WTC11 (cell line): ENCODE results near the gene ALLC.

Experiments used
- ELF4 ChIP-seq: sonication (generic); formaldehyde crosslinking; IDR thresholded peaks from 2 replicates; pipeline ENCODE4 v1.8.1; 2022; ENCODE audit warnings: low read depth, mild to moderate bottlenecking, moderate library complexity, missing genetic modification reagents
- HMGA2 ChIP-seq: fragments of 250-450 bp; sonication (Bioruptor Pico); IDR thresholded peaks from 2 replicates; pipeline ENCODE4 v1.4.0; 2021; ENCODE audit warnings: mild to moderate bottlenecking, moderate library complexity
- JUN ChIP-seq: sonication (generic); formaldehyde crosslinking; IDR thresholded peaks from 2 replicates; pipeline ENCODE4 v1.8.0; 2023; ENCODE audit warnings: mild to moderate bottlenecking, missing genetic modification reagents
- NR2C2 ChIP-seq: sonication (generic); formaldehyde crosslinking; IDR thresholded peaks from 2 replicates; pipeline ENCODE4 v1.8.0; 2022; ENCODE audit warnings: mild to moderate bottlenecking, missing genetic modification reagents
- SP1 ChIP-seq: sonication (generic); formaldehyde crosslinking; conservative IDR thresholded peaks from 2 replicates; pipeline ENCODE4 v1.8.1; 2022; ENCODE audit warnings: missing genetic modification reagents
- TCF7 ChIP-seq: sonication (generic); formaldehyde crosslinking; IDR thresholded peaks from 2 replicates; pipeline ENCODE4 v1.8.0; 2022; ENCODE audit warnings: mild to moderate bottlenecking, low read depth, missing genetic modification reagents, moderate library complexity
- TF ChIP-seq, protein P1 (sequence below): fragments of 200-600 bp; IDR thresholded peaks from 2 replicates; pipeline ENCODE4 v1.8.0; 2022; ENCODE audit warnings: antibody characterized with exemption
- TF ChIP-seq, protein P2 (sequence below): sonication (generic); formaldehyde crosslinking; IDR thresholded peaks from 2 replicates; pipeline ENCODE4 v1.8.1; 2023; ENCODE audit warnings: mild to moderate bottlenecking, missing genetic modification reagents, moderate library complexity
- TF ChIP-seq, protein P3 (sequence below): sonication (generic); formaldehyde crosslinking; IDR thresholded peaks from 2 replicates; pipeline ENCODE4 v1.8.1; 2022; ENCODE audit warnings: low read depth, missing genetic modification reagents, borderline replicate concordance
- TF ChIP-seq, protein P4 (sequence below): fragments of 250-450 bp; sonication (Bioruptor Pico); IDR thresholded peaks from 2 replicates; pipeline ENCODE4 v1.8.0; 2021; ENCODE audit warnings: mild to moderate bottlenecking

DNA sequence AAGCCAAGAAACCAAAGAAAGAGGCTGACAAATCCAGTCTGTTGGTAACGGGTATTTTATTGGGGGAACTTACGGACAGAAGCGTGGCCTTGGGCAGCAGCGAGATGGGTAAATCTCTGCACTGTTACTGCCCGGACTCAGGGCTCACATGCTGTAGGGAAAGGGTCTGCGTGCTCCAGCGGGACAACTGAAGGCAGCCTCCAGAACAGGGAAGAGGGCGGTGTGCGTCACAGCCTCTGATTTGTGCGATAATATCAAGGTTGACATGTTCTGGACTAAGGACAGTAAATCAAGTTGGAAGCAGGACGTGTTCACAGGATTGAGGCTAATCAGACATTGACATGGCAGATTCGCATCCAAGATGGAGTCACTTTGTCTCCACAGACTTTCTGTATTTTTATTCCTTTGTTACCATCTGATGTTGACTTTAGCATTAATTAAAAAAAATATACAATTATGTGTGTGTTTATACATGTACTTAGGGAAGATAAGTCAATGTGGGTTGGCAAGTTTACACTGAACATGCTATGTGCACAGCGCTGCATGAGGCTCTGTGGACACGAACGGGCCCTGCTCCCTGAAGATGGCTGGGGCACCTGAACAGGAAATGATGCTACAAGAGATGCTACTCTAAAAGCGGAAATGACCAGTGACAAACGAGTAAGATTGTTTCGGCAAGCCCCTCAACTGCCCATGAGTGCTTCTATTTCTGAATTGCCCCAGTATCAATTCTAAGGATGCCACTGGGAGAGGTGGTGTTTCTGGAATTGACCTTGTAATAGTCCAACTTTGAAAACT lies 22.7 kb downstream of the ALLC start:
- TF ChIP-seq, protein P1, sequence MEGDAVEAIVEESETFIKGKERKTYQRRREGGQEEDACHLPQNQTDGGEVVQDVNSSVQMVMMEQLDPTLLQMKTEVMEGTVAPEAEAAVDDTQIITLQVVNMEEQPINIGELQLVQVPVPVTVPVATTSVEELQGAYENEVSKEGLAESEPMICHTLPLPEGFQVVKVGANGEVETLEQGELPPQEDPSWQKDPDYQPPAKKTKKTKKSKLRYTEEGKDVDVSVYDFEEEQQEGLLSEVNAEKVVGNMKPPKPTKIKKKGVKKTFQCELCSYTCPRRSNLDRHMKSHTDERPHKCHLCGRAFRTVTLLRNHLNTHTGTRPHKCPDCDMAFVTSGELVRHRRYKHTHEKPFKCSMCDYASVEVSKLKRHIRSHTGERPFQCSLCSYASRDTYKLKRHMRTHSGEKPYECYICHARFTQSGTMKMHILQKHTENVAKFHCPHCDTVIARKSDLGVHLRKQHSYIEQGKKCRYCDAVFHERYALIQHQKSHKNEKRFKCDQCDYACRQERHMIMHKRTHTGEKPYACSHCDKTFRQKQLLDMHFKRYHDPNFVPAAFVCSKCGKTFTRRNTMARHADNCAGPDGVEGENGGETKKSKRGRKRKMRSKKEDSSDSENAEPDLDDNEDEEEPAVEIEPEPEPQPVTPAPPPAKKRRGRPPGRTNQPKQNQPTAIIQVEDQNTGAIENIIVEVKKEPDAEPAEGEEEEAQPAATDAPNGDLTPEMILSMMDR = no peak
- TF ChIP-seq, protein P2, sequence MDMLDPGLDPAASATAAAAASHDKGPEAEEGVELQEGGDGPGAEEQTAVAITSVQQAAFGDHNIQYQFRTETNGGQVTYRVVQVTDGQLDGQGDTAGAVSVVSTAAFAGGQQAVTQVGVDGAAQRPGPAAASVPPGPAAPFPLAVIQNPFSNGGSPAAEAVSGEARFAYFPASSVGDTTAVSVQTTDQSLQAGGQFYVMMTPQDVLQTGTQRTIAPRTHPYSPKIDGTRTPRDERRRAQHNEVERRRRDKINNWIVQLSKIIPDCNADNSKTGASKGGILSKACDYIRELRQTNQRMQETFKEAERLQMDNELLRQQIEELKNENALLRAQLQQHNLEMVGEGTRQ (CRISPR knock-in tag) = no peak
- TF ChIP-seq, protein P3, sequence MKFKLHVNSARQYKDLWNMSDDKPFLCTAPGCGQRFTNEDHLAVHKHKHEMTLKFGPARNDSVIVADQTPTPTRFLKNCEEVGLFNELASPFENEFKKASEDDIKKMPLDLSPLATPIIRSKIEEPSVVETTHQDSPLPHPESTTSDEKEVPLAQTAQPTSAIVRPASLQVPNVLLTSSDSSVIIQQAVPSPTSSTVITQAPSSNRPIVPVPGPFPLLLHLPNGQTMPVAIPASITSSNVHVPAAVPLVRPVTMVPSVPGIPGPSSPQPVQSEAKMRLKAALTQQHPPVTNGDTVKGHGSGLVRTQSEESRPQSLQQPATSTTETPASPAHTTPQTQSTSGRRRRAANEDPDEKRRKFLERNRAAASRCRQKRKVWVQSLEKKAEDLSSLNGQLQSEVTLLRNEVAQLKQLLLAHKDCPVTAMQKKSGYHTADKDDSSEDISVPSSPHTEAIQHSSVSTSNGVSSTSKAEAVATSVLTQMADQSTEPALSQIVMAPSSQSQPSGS (CRISPR knock-in tag) = no peak
- TF ChIP-seq SP1 (CRISPR knock-in tag) (no peak), TCF7 (CRISPR knock-in tag) (no peak), HMGA2 (CRISPR knock-in tag) (no peak), JUN (CRISPR knock-in tag) (no peak), ELF4 (CRISPR knock-in tag) (no peak), NR2C2 (CRISPR knock-in tag) (no peak)
- TF ChIP-seq, protein P4, sequence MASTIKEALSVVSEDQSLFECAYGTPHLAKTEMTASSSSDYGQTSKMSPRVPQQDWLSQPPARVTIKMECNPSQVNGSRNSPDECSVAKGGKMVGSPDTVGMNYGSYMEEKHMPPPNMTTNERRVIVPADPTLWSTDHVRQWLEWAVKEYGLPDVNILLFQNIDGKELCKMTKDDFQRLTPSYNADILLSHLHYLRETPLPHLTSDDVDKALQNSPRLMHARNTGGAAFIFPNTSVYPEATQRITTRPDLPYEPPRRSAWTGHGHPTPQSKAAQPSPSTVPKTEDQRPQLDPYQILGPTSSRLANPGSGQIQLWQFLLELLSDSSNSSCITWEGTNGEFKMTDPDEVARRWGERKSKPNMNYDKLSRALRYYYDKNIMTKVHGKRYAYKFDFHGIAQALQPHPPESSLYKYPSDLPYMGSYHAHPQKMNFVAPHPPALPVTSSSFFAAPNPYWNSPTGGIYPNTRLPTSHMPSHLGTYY (CRISPR knock-in tag) = no peak
